ENCODE results near the gene CEP70.
"Not testable (repeated sequence)": the region's sequence is repeated elsewhere in the genome, so short reads cannot be mapped to it uniquely, and the experiment has no call there.

CEP70 gene, protein sequence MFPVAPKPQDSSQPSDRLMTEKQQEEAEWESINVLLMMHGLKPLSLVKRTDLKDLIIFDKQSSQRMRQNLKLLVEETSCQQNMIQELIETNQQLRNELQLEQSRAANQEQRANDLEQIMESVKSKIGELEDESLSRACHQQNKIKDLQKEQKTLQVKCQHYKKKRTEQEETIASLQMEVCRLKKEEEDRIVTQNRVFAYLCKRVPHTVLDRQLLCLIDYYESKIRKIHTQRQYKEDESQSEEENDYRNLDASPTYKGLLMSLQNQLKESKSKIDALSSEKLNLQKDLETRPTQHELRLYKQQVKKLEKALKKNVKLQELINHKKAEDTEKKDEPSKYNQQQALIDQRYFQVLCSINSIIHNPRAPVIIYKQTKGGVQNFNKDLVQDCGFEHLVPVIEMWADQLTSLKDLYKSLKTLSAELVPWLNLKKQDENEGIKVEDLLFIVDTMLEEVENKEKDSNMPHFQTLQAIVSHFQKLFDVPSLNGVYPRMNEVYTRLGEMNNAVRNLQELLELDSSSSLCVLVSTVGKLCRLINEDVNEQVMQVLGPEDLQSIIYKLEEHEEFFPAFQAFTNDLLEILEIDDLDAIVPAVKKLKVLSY

DNA sequence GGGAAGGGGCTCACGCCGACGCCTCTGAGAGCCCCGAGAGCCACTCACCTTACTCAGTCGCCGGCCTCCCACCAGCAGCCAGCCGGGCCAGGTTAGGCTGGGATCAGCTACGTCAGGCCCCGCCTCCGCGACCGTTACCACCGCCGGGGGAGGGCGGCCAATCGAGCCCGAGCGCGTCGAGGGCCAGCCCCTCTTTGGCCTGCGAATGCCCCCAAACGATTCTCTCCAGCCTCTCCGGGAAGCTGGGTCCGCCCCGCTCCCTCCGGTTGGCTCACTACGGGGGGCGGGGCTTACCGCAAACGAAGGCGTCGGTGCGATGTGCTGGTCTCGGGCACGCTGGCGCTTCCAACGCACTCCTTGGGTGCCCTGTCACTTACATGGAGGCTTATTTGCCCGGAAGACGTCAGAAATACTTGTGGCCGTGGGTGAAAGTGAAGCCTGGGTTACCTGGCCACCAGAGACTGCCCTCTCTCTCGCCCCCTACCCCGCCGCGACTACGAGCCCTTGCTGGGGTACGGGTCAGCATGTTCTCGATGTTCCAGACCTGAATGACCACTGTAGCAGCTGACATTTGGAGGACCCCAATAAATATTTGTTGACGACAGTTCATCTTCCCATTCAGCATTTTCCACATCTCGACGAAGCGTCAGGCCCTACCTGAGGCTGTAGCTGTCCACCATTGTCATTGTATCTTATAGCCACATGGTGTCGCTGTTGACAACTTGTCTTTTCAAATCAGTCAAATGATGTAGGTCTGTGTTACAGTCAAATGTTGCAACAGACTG lies at the start of gene CEP70:
CEP70 (minus strand) TSS at position 111 of the 785 bp plus-strand sequence. CDS start 21,333 bp downstream, outside the sequence.
- peak; percentile 77 for DNase-seq (ENCODE audit: low read depth, low spot score)

DNA sequence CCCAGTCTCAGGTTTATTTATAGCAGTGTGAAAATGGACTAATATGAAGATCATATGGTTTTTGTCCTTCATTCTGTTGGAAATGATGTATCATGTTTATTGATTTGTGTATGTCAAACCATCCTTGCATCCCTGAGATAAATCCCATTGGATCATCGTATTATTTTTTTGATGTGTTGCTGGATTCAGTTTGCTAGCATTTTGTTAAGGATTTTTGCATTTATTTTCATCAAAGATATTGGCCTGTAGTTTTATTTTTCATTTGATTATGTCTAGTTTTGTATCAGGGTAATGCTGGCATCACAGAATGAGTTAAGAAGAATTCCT lies 48.8 kb upstream of the CEP70 start:
- no peak for DNase-seq (ENCODE audit: low read depth, low spot score)

DNA sequence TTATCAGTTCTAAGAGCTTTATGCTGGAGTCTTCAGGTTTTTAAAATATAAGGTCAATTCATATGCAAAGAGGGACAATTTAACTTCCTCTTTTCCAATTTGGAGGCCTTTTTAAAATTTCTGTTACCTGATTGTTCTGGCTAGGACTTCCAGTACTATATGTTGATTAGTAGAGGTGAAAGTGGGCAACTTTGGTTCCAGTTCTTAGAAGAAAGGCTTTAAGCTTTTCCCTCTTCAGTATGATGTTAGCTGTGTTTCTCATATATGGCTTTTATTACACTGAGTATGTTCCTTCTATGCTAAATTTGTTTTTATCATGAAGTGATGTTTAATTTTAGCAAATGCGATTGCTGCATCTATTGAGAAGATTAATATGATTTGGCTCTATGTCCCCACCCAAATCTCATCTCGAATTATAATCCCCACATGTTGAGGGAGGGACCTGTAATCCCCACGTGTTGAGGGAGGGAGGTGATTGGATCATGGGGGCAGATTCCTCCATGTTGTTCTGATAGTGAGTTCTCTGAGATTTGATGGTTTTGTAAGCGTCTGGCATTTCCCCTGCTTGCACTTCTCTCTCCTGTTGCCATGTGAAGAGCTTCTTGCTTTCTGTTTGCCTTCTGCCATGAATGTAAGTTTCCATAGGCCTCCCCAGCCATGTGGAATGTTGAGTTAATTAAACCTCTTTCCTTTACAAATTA lies 48.3 kb upstream of the CEP70 start:
- no peak for DNase-seq (ENCODE audit: low read depth, low spot score)

DNA sequence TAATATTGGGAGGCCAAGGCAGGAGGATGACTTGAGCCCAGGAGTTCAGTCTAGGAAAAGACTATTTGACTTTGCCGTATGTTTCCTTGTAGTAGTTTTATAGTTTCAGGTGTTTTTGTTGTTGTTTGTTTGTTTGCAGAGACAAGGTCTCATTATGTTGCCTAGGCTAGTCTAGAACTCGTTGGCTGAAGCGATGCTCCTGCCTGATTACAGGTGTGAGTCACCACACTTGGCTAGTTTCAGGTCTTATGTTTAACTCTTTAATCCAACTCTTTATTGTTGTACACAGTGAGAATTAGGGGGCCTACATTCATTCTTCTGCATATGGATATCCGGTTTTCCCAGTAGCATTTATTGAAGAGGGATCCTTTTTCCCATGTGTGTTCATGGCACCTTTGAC lies 46.5 kb upstream of the CEP70 start:
- DNase-seq (ENCODE audit: low read depth, low spot score), result no peak

DNA sequence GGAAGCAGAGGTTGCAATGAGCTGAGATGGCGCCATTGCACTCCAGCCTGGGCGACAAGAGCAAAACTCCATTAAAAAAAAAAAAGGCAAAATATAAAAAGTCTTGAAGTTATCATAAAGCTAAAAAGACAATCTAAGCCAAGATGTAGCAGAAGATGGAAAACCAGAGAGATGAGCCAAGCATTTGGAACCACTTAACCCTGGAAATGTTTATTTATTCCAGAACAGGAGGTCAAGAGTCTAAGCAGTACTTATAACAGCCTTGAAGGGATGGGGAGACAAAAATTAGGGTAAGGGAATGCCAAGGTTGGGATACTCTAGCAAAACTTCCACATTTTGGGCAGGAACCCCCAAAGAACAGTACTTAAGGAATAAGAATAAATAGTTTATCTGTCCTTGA lies 44.6 kb upstream of the CEP70 start:
- DNase-seq (ENCODE audit: low read depth, low spot score), result no peak

DNA sequence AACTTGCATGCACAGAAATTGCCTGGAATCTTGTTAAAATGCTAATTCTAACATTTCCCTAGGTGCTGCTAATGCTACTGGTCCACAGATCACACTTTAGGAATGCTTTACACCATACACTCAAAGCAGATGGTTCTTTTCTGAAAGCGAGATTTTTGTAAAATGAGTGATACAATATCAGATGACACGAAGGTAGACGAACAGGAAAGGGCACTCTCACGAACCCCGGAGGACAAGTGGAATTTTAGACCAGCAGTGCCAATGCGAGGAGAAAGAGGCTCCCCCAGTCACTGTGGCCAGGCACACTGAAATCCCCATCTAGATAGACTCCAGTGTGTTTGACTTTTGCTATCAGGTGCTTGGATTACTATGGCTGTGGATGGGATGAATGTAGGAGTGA lies 35.5 kb upstream of the CEP70 start:
- no peak for DNase-seq (ENCODE audit: low read depth, low spot score)

DNA sequence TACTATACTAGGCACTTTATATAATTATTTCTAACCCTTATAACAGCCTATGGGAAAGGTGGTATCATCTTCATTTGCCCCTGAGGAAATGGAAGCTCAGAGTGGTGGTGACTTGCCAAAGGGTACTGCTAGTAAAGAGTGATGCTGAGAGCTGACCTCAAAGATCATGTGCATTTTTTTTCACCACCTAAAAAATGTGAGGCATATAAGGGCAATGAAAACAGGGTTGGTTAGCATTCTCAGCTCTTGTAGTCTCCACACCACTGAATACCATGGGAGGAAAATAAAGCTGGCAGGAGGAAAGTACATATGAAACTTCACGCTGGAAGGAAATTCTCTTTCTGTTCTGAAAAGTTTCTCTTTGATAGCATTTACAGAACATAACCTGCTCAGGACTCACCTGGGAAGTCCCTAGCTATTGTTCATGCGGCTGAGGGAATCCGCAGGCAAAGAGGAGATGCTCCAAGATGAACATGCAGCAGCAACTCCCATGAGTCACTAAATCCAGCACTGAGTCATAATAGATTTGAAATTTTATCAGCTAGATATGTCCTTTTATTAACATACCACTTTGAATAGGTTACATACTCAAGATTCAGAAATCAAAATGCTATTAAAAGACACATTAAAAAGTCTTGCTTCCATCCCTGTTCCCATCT lies 31.8 kb upstream of the CEP70 start:
- DNase-seq (ENCODE audit: low read depth, low spot score), result no peak

DNA sequence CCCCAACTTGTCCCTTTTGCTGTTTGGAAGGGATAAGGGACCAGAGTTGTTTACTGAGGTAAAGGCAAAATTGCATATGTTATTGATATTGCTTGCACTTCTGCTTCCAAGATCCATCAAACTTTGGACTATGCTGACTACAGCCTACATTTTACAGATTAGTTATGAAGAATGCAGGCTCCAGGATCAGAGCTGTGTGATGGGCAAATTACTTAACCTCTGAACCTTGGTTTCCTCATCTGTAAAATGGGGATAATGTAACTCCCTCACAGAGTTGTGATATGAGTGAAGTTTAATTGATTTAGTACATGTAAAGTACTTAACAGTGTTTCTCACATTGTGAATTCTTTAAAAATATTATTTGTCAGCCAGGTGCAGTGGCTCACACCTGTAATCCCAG lies 30.5 kb upstream of the CEP70 start:
- DNase-seq (ENCODE audit: low read depth, low spot score), result no peak

DNA sequence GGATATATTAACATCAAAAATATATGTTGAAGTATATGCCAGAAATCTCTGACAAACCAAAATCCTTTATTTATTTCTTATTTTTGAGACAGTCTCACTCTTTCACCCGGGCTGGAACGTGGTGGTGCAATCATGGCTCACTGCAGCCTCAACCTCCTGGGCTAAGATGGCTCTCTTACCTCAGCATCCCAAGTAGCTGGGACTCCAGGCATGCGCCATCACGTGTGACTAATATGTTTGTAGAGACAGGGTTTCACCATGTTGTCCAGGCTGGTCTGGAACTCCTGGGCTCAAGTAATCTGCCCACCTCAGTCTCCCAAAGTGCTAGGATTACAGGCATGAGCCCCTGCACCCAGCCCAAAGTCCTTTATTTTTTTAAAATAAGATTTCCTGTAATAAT lies 26.4 kb upstream of the CEP70 start:
- no peak for DNase-seq (ENCODE audit: low read depth, low spot score)

DNA sequence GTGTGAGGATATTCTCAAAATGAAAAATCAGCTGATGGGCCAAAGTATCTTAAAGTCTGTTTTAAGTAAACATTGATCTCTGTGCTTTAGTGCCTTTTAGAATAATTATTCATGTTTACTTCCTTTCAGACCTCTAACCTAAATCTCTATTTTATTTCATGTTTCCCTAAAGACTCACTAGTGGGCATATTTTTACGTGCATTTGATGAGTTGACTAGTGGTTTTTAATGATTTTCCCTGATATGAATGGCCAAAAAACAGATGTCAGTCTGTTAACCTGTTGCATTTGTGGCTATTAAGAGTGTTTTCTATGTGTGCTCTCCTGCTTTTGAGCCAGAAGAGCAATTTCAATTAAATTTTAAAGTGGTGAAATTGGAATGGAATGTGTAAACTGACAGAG lies 21.4 kb upstream of the CEP70 start:
- no peak for DNase-seq (ENCODE audit: low read depth, low spot score)

DNA sequence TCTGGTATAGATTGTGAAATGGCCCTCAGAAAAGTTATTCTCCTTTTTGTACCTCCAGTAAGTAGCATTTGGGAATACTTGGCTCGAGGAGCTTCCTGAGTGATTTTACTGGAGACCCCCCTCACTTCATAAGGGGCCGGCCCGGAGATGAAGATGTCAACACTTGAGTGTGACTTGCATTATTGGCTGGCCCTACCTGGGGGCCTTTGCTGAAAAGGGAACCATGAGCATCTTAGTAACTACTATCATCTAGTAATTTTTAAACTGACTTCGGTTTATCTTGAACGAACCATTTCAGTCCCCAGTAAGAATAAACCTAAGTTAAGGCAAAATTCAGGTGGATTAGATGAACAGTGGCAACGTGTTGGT lies 15.8 kb upstream of the CEP70 start:
- DNase-seq (ENCODE audit: low read depth, low spot score), result no peak

DNA sequence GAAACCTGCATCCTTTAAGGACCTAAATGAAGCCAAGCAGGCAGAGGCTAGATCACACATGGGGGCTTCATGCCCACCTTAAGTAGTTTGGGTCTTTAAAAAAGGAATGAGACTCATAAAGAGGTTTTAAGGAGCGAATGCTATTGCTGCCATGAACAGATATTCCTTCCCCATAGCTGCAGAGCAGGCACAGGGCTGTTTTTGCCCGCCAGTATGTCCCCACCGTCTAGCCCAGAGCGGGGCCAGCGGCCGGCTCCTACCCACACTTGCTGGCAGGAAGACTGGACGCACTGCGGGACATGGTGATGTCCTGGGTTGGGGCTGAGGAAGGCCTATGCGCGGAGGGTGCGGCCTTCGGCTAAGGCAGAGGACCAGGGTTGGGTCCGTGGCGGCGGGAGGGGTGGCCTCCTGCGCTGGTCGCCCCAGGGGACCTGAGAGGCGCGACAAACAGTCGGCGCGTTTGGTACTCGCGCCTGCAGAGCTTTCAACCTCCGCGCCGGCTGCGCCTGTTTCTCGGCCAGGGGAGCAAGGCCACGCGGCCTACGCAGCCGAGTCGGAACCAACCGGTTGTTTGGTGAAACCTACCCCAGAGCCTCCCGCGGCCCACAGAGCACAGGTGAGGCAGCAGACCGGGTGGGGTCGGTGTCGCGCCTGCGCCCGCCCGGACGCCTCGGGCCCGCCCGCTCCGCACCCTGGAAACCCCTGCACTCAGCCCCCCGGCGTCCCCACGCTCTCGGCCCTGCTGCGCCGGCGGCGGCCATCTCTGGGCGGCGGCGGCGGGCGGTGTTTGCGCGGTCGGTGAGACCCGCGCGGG lies 14.5 kb upstream of the CEP70 start, which contains the start of gene FAIM:
FAIM (plus strand) TSS at position 450 of the 814 bp plus-strand sequence. CDS start 10,956 bp downstream, outside the sequence.
- DNase-seq (ENCODE audit: low read depth, low spot score), result peak; percentile 25

DNA sequence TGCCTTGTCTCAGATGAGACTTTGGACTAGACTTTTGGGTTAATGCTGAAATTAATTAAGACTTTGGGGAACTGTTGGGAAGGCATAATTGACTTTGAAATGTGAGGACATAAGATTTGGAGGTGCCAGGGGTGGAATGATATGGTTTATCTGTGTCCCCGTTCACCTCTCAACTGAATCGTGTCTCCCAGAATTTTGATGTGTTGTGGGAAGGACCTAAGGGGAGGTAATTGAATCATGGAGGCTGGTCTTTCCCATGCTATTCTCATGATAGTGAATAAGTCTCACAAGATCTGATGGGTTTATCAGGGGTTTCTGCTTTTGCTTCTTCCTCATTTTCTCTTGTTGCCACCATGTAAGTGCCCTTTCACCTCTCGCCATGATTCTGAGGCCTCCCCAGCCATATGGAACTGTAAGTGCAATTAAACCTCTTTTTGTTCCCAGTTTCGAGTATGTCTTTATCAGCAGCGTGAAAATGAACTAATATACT lies 10.1 kb upstream of the CEP70 start:
- DNase-seq (ENCODE audit: low read depth, low spot score), result not testable (repeated sequence)

DNA sequence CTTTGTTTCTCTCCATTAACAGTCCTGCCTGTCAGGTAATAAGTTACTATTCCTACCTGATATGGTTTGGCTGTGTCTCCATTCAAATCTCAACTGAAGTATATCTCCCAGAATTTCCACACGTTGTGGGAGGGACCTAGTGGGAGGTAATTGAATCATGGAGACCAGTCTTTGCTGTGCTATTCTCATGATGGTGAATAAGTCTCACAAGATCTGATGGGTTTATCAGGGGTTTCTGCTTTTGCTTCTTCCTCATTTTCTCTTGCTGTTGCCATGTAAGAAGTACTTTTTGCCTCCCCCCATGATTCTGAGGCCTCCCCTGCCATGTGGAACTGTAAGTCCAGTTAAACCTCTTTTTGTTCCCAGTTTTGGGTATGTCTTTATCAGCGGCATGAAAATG lies 7.6 kb upstream of the CEP70 start:
- not testable (repeated sequence) for DNase-seq (ENCODE audit: low read depth, low spot score)

DNA sequence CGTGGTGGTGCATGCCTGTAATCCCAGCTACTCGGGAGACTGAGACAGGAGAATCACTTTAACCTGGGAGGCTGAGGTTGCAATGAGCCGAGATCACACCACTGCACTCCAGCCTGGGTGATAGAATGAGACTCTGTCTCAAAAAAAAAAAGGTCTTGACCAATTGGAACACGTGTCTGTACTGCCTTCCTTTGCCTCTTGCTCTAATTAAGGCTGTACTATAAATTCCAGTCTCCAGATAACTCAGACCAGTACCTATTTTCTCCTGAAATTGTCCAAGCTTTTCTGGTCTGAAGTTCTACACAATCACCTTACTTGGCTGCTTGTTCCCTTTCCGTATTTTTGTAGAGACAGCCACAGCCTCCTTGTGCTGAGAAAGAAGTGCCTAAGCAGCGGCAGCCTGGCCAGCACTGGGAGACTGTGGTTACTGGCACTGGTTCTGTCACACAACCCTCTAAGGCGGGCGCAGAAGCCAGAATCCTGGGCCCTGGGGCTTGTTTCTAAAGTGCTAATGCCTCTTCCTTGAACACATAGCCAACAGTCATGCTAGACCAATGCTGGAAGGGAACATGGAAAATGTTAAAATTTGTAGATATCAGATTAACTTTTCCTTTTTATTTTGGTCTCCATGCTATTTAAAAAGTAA lies 6.2 kb upstream of the CEP70 start:
- no peak for DNase-seq (ENCODE audit: low read depth, low spot score)

DNA sequence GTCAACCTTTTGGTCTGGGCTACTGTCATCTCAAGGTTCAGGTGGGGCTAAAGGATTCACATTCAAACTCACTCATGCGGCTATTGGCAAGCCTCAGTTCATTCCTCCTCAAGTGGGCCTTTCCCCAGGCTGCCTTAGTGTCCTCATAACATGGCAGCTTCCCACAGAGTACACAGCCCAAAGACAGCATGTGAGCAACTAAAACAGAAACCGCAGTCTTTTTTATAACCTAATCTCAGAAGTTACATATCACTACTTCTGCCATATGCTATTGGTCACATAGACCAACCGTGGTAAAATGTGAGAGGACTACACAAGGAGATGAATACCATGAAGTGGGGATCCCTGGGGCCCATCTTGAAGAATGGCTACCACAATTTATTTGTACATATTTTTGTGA lies 4.5 kb upstream of the CEP70 start:
- no peak for DNase-seq (ENCODE audit: low read depth, low spot score)

DNA sequence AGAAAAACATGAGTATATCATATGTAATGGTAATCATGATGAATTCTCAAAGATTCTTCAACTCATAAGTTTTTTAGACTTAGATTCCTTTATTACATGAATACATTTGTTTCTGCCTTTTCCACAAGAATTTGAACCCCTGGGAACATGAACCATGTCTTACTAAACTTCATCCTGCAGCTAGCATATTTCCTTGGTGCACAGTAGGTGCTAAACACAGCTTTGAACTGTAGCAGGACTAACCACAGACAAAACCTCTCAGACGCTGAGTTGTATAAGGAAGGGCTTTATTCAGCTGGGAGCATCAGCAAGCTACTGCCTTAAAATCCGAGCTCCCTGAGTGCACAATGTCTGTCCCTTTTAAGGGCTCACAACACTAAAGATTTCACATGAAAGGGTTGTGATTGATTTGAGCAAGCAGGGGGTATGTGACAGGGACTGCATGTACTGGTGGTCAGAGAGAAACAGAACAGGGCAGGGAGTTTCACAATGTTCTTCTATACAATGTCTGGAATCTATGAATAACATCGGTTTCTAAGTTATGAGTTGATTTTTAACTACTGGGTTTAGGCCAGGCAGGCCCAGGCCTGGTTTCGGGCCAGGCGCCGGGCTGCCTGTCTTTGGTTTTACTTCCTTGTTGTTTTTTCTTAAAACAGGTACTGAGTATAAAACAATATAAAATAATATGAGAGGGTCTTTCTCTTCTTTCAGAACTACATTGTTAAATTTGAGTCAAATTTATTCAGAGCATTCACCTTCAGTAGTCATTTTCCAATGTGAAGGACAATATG lies 3.3 kb upstream of the CEP70 start:
- DNase-seq (ENCODE audit: low read depth, low spot score), result not testable (repeated sequence)

DNA sequence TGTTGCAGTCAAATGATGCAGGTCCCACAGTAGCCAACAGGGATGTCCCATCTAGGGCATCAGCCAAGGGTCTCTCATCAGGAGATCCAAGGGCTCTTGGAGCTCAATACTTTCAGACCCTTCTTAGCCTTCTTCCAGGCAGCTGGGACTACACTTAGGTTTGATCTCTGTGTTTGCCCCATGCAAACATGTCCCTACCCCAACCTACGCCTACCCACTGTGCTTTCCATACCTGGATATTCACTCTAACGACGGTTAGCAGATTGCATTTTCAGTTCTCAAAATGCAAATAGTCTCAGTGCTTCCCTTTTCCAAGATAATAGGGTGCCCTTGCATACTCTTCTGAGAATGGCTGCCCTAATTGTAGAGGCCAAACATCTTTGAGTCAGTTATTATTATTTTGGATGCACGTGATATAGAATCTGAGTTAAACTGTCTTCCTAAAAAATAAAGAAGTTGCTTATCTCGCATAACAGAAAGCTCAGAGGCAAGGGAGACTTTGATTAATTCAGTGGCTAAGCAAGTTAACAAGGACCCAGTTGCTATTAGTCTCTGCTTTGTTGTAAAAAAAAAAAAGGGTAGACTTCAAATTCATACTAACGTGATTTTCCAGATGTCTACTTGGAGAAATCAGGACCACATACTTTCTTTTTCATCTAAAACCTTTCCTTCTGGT lies 1.0 kb upstream of the CEP70 start:
- no peak for DNase-seq (ENCODE audit: low read depth, low spot score)
